ENCODE results near the gene TUSC2. TPM values are rescaled to one million over a fixed set of nuclear protein-coding genes. Genes with fewer than 3 reads are reported as not detected.

TUSC2 gene
- total and polyA plus RNA-seq, 2 donors (not counting 1 experiment from before 2014, with no cell fraction given): 28.2 to 29.3 TPM

DNA sequence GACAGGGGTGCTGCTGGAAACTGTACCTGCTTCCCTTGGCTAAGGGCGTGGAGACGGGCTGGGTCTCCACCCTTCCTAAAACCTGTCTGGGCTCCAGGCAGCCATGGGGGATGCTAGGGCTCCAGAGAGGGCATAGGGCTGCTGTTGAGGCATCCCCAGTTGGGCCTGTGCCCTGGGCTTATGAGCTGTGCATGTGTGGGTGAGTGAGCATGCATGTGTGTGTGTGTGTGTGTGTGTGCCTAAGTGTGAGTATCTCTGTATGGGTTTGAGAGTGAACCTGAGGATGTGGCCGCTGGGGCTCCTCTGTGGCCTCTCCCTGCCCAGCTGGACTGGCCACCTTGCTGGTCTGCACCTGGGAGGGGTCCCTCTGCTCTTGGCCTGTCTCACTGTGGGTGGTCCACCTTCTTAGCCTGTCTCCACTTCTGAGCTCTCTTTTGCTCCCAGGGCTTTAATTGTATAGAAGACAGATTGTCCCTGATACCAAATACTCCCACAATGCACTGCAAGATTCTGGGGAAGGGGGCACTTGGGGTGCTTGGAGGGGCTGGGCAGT is 43.2 kb upstream of the TUSC2 start:
- Histone ChIP-seq H4K20me1 (ENCODE audit: control insufficient read depth, insufficient read depth, low read length, poor library complexity, severe bottlenecking) (no peaks in the 10 kb centered on the region), H3K27me3 (replicated peaks in 1 of 4; ENCODE audit: control extremely low read depth in 1 of 4, control insufficient read depth in 3 of 4, insufficient read depth in 4 of 4, low read length in 3 of 4) (no peaks in the 10 kb centered on the region), H3K79me2 (ENCODE audit: control insufficient read depth, insufficient read depth, low read length) (no peaks in the 10 kb centered on the region), H2AFZ (ENCODE audit: insufficient read depth, low read depth, low read length, poor library complexity, severe bottlenecking) (no peak overlapping the region), H3K4me3 (ENCODE audit: control extremely low read depth in 1 of 5, extremely low read depth in 1 of 5, insufficient read depth in 1 of 5, low read depth in 2 of 5, low read length in 4 of 5) (no peak overlapping the region), H3K27ac (ENCODE audit: low read length in 2 of 2) (no peak overlapping the region), H3K4me1 (ENCODE audit: control insufficient read depth in 2 of 2, insufficient read depth in 2 of 2, low read length in 2 of 2) (peaks cover 2 to 4% of the 10 kb centered on the region in 2 donors), H3K9ac (ENCODE audit: low read length) (no peak overlapping the region), H3K4me2 (replicated peaks; ENCODE audit: low read depth, low read length, poor library complexity, severe bottlenecking) (no peak overlapping the region), H3K9me3 (ENCODE audit: control extremely low read depth in 1 of 3, control insufficient read depth in 2 of 3, insufficient read depth in 1 of 3, low read length in 2 of 3) (no peaks in the 10 kb centered on the region), H3K36me3 (replicated peaks in 1 of 2; ENCODE audit: control extremely low read depth in 1 of 2, control insufficient read depth in 1 of 2, extremely low read depth in 1 of 2, insufficient read depth in 2 of 2, low read length in 1 of 2) (no peaks in the 10 kb centered on the region)
- intact Hi-C loops (cut with micrococcal nuclease): no loop called here
- Mint-ChIP-seq H3K27ac (no peak overlapping the region), H3K4me3 (no peak overlapping the region), H3K9me3 (ENCODE audit: insufficient read depth) (no peaks in the 10 kb centered on the region), H3K27me3 (peaks cover 12% of the 10 kb centered on the region), H3K4me1 (peaks cover 3% of the 10 kb centered on the region)
- WGBS (ENCODE audit: insufficient coverage): 88% methylated on average over 3 of the region's 3 CpGs
- CTCF ChIA-PET: no interaction called here
- ATAC-seq (ENCODE audit: low read depth) (no peak), DNase-seq (no peak)
- TF ChIP-seq EZH2 (IDR thresholded peaks at IDR 0.05; ENCODE audit: borderline replicate concordance, insufficient read depth, low read depth, low read length, poor library complexity, severe bottlenecking): no peak
- TF ChIP-seq, protein P1, sequence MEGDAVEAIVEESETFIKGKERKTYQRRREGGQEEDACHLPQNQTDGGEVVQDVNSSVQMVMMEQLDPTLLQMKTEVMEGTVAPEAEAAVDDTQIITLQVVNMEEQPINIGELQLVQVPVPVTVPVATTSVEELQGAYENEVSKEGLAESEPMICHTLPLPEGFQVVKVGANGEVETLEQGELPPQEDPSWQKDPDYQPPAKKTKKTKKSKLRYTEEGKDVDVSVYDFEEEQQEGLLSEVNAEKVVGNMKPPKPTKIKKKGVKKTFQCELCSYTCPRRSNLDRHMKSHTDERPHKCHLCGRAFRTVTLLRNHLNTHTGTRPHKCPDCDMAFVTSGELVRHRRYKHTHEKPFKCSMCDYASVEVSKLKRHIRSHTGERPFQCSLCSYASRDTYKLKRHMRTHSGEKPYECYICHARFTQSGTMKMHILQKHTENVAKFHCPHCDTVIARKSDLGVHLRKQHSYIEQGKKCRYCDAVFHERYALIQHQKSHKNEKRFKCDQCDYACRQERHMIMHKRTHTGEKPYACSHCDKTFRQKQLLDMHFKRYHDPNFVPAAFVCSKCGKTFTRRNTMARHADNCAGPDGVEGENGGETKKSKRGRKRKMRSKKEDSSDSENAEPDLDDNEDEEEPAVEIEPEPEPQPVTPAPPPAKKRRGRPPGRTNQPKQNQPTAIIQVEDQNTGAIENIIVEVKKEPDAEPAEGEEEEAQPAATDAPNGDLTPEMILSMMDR (IDR thresholded peaks at IDR 0.05): no peak
- POLR2A ChIA-PET: interaction anchor here (0.7 kb wide), 1 partner anchor 351 kb away, joined by 4 read pairs; no protein-coding TSS in a partner anchor

DNA sequence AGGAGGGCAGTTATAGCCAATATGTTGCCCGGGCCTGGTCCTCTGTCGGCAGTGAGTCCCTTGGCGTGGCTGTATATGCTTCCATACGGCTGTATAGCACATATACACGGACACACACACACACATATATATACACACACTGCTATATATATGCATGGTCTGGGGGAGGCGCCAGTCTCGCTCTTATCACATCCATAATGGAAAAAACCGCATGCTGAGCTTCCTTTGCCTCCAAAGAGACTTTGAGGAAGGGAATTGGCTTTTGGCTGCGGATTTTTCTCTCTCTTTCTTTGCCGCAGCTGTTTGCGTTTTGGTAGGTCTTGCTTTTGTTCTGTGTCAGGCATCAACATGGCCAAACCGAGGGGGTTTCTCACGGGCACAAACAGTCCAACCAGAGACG is 42.6 kb upstream of the TUSC2 start:
- H3K4me3 Mint-ChIP-seq: no peak overlapping the region
- Histone ChIP-seq H3K4me3 (ENCODE audit: control extremely low read depth in 1 of 5, extremely low read depth in 1 of 5, insufficient read depth in 1 of 5, low read depth in 2 of 5, low read length in 4 of 5) (no peak overlapping the region), H3K27ac (ENCODE audit: low read length in 2 of 2) (no peak overlapping the region), H3K9ac (ENCODE audit: low read length) (no peak overlapping the region), H3K36me3 (replicated peaks in 1 of 2; ENCODE audit: control extremely low read depth in 1 of 2, control insufficient read depth in 1 of 2, extremely low read depth in 1 of 2, insufficient read depth in 2 of 2, low read length in 1 of 2) (no peaks in the 10 kb centered on the region), H3K9me3 (ENCODE audit: control extremely low read depth in 1 of 3, control insufficient read depth in 2 of 3, insufficient read depth in 1 of 3, low read length in 2 of 3) (no peaks in the 10 kb centered on the region), H3K79me2 (ENCODE audit: control insufficient read depth, insufficient read depth, low read length) (no peaks in the 10 kb centered on the region), H3K27me3 (replicated peaks in 1 of 4; ENCODE audit: control extremely low read depth in 1 of 4, control insufficient read depth in 3 of 4, insufficient read depth in 4 of 4, low read length in 3 of 4) (peaks cover 0 to 3% (median 0%) of the 10 kb centered on the region in 4 experiments), H2AFZ (ENCODE audit: insufficient read depth, low read depth, low read length, poor library complexity, severe bottlenecking) (no peak overlapping the region), H3K4me1 (ENCODE audit: control insufficient read depth in 2 of 2, insufficient read depth in 2 of 2, low read length in 2 of 2) (peaks cover 8 to 10% of the 10 kb centered on the region in 2 donors), H3K4me2 (replicated peaks; ENCODE audit: low read depth, low read length, poor library complexity, severe bottlenecking) (no peak overlapping the region), H4K20me1 (ENCODE audit: control insufficient read depth, insufficient read depth, low read length, poor library complexity, severe bottlenecking) (no peaks in the 10 kb centered on the region)
- ChIA-PET CTCF (no interaction called here), POLR2A (interaction anchor here (0.7 kb wide), 1 partner anchor 351 kb away, joined by 4 read pairs; no protein-coding TSS in a partner anchor)
- no peak for TF ChIP-seq EZH2 (IDR thresholded peaks at IDR 0.05; ENCODE audit: borderline replicate concordance, insufficient read depth, low read depth, low read length, poor library complexity, severe bottlenecking)
- TF ChIP-seq, protein P1 (IDR thresholded peaks at IDR 0.05): no peak
- H3K9me3 Mint-ChIP-seq (ENCODE audit: insufficient read depth): no peaks in the 10 kb centered on the region
- H3K27ac Mint-ChIP-seq: no peak overlapping the region
- no peak for ATAC-seq (ENCODE audit: low read depth)
- intact Hi-C loops (cut with micrococcal nuclease): no loop called here
- WGBS (ENCODE audit: insufficient coverage): 83% methylated on average over 9 of the region's 14 CpGs
- no peak for DNase-seq
- peaks cover 12% of the 10 kb centered on the region for H3K27me3 Mint-ChIP-seq
- peaks cover 9% of the 10 kb centered on the region for H3K4me1 Mint-ChIP-seq
